GM21360 (cell line): Measurements from ENCODE around the gene FARS2.

ENCODE experiments used
- ATAC-seq: cut with Tn5 transposase; IDR thresholded peaks from one replicate; pipeline ENCODE4 v1.9.1; 2021; ENCODE audit warnings: mild to moderate bottlenecking, moderate library complexity; ENCODE audit not compliant: unreplicated experiment

The FARS2 gene

DNA sequence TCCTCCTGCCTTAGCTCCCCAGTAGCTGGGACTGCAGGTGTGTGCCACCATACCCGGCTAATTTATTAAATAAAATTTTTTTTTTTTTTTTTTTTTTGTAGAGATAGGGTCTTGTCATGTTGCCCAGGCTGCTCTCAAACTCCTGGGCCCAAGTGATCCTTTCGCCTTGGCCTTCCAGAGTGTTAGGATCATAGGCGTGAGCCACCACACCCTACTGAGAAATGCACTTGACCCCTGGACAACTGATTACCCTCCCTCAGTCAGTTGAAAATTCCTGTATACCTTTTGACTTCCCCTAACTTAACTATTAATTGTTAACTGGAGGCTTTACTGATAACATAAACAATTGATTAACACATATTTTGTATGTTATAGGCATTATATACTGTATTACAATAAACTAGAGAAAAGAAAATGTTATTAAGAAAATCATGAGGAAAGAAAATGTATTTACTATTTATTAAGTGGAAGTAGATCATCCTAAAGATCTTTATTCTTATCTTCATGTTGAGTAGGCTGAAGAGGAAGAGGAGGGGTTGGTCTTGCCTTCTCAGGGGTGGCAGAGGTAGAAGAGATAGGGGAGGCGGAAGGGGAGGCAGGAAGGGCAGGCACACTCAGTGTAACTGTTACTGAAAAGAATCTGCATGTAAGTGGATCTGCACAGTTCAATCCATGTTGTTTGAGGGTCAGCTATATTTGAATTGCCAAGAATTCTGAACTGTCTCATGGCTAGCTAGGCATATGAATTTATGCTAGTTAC lies 104.3 kb downstream of the FARS2 start:
- ATAC-seq: no peak

GRCh38 chr6:5366941-5367340 lies 105.6 kb downstream of the FARS2 start:
- no peak for ATAC-seq

DNA sequence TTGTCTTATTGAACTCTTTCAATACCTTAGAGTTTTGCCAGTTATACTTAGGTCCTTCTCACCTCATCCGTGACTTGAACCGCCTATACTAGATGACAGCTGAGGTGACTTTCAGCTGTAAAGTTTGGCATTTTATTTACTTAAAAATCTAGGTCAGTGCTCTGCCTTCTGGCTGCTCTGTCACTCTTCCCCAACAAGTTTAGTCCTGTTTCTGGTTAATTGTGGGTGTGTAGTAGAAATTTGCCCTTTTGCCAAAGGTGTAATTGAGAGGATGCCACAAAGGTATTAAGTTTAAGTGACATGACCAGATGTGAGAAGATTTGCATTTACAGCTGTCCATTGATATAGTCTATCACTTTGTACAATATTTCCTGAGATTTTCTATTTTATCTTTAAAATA lies 106.2 kb downstream of the FARS2 start:
- no peak for ATAC-seq

GRCh38 chr6:5373430-5373829 lies 112.1 kb downstream of the FARS2 start:
- ATAC-seq: no peak

DNA sequence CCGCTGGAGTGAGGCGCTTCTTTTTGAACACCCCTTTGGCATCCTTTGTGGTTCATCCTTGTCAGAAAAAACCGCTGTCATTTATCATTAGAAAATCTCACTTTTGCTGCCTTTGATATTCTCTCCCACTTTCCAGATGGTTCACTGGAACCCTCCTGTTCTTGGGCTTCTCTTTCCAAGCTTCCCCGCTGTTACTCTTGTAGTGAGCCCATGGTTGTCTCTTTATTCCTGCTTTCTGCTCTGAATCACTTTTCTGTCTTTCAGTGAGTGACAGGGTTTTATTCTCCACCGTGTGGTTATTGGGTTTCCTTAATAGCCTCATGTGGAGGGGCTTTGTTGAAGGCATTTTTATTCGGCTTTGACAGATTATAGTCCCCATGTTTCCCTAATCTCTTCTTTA lies 117.0 kb downstream of the FARS2 start:
- no peak for ATAC-seq

- ATAC-seq: no peak
Measured at GRCh38 chr6:5379647-5380242, 118.4 kb downstream of the FARS2 start.

DNA sequence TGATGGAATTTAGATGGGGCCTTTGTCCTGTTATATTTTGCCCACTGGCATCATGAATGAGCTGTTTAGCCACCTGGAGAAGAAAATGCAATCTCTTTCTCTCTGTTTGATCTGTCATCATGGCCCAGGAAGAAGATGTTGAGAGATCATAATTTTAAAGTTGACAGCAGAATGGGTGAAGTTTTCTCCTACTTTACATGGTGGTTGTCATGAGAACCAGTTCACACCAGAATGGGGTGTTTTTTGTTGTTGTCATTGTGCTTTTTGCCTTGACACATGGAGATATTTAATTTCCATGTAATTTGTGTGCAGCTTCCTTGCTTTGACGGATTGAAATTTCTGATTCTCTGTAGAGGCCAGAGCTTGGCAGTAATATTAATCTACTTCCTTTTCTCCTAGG lies 122.5 kb downstream of the FARS2 start:
- no peak for ATAC-seq

- no peak for ATAC-seq
Measured at GRCh38 chr6:5384276-5384675, 123.0 kb downstream of the FARS2 start.

GRCh38 chr6:5388326-5388725 lies 127.0 kb downstream of the FARS2 start:
- ATAC-seq: no peak

- ATAC-seq: no peak
Measured at GRCh38 chr6:5389086-5389745, 127.9 kb downstream of the FARS2 start.

DNA sequence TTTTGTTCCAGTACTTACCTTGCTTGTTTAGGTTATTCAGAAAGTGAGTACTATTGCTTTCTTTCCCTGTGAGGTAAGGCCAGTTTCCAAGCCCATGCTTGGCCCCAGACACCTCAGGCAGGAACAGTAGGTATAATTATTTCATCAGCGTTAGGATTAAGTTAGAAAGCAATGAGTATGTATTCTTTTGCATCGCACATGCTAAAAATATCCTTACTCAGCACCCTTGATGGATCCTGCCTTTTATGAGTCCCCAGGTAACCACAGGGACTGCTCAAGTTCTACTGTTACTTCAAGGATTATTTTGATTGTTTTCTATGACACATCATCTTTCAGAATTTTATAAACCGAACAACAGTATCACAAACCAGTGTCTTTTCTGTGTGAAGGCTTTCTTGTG lies 128.9 kb downstream of the FARS2 start:
- ATAC-seq: no peak

GRCh38 chr6:5394280-5394679 lies 133.0 kb downstream of the FARS2 start:
- ATAC-seq: no peak

- no peak for ATAC-seq
Measured at GRCh38 chr6:5395719-5396118, 134.4 kb downstream of the FARS2 start.

DNA sequence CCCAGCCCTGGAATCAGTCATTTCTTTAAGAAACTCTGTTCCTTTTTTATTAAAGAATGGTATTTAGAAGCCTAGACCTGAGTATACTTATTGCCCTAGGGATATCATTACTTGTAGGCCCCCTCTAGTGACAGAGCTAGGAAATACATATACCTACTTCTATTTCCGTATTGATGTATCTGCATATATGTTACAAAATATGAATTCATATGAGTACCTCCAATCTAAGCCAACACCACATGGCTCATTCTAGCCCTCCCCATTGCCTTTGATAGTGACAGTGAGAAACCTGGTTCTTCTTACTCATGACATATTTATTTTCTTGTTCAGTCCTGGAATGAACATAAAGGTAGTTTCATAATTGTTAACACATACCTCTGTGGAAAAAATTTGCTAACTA lies 137.2 kb downstream of the FARS2 start:
- no peak for ATAC-seq

- no peak for ATAC-seq
Measured at GRCh38 chr6:5399391-5399790, 138.1 kb downstream of the FARS2 start.

DNA sequence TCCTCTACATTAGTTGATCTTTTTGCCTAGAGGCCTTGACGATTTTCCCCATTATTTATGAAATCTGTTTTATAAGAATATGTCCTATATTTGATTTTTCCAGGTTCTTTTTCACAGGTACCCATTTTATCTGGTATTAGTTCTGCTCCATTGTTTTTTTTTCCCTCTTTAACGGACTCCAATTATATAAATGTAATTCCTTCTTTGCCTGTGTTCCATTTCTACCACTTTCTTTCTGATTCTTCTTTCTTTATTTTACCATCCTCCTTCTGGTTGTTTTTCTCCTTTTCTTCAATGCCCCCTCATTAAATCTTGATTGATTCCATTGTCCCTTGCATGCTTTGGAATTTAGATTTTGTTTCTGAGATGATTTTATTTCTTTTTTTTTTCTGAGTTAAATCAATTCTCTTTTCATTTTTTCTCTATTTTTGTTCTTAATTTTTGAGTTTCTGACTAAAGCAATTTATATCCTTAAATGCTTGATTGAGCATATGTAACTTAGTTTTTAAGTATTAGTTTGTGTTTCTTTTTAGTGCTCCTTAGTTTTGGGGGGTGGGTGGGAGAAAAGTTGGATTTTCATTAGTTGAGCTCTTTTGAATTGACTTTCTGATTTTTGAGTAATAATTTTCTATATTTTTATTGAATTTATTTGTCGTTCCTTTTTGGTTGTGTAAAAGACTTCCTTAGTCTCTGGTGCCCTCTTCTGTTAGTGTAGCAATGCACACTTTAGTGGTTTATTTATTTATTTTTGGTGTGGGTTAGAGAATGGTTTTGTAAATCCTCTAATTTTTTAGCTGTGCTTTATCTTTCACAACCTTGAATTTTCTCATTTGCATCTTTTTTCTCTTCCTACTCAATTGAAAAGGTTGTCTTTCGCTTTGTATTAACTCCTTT lies 140.8 kb downstream of the FARS2 start:
- no peak for ATAC-seq

- no peak for ATAC-seq
Measured at GRCh38 chr6:5403076-5403475, 141.8 kb downstream of the FARS2 start.

DNA sequence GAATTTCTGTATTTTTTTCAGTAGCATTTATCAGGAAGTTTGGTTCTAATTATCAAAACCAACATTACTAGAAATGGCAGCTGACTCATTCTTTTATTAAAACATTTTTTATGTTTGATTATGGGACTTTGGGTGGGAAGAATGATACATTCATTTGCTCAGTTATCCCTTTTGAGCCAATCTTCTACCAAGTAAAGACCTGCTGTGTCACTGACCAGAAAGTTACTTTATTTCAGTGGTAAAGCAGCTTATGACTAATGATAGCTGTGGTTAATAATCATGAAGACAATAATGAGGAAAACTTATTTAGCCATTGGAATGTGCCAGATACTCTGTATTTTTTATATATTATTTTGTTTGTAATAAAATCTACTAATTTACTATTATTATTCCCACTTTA lies 142.3 kb downstream of the FARS2 start:
- ATAC-seq: no peak

GRCh38 chr6:5405976-5406375 lies 144.7 kb downstream of the FARS2 start:
- no peak for ATAC-seq

DNA sequence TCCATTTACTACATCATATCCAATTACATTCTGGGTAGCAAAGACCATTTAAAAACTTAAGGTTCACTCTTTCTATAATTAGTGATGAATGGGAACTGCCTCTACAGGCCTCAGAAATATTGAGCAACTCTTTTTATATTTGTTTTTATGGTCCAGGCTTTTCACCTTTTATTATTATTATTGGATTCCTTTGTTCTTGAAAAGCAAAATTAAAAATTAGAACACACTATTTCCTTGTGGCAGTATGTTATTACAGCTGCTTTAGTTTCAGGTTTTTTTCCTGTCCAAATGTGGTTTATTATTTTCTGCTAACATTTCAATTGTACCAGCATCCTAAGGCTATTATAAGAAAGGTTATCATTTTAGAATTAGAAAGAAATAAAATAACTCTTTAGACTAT lies 150.1 kb downstream of the FARS2 start:
- ATAC-seq: no peak

DNA sequence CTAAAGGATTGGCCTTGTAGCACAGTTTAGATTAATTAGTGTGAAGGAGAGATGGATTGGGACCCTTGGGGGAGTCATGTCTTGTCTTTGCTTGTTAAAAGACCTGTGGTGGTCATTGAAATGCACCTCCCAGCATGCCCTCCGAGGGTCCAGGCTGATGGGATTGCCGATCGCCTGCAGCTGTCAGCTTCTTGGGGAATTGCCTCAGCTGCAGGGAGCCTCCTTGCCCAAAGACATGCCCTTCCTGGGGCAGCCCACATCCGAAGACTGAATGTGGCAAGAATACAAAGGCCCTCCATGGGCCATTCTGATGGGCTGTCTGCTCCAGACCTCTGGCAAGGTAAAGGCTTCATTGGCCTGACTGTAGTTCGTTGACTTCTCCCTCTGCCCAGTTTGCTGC lies 150.7 kb downstream of the FARS2 start:
- ATAC-seq: no peak
